Measurements from ENCODE around the gene BACH2.

GRCh38 chr6:90227673-90228072 lies 69.0 kb downstream of the BACH2 start:
- TF ChIP-seq MEF2A (IDR thresholded peaks at IDR 0.05; ENCODE audit: borderline replicate concordance, low read depth), result no peak
- TF ChIP-seq SMC3 (IDR thresholded peaks at IDR 0.05; ENCODE audit: low read depth, low read length), result no peak
- TF ChIP-seq CTCF (IDR thresholded peaks at IDR 0.05), result no peak
- no peak for TF ChIP-seq EP300 (IDR thresholded peaks at IDR 0.05; ENCODE audit: borderline replicate concordance in 1 of 2, low read depth in 1 of 2, low read length in 1 of 2)
- TF ChIP-seq USF2 (IDR thresholded peaks at IDR 0.05; ENCODE audit: borderline replicate concordance, low read depth, low read length), result no peak

Data from SK-N-SH (cell line).